Cerebellar cortex (tissue), 1 donor: ENCODE data around the gene DNAH10.
A peak's percentile ranks its signal among the peaks of the same experiment; 100 is the strongest.

Experiments
- DNase-seq: peaks from one replicate; pipeline ENCODE4 v3.0.0-alpha.2; 2015; ENCODE audit warnings: low spot score

Gene DNAH10

DNA sequence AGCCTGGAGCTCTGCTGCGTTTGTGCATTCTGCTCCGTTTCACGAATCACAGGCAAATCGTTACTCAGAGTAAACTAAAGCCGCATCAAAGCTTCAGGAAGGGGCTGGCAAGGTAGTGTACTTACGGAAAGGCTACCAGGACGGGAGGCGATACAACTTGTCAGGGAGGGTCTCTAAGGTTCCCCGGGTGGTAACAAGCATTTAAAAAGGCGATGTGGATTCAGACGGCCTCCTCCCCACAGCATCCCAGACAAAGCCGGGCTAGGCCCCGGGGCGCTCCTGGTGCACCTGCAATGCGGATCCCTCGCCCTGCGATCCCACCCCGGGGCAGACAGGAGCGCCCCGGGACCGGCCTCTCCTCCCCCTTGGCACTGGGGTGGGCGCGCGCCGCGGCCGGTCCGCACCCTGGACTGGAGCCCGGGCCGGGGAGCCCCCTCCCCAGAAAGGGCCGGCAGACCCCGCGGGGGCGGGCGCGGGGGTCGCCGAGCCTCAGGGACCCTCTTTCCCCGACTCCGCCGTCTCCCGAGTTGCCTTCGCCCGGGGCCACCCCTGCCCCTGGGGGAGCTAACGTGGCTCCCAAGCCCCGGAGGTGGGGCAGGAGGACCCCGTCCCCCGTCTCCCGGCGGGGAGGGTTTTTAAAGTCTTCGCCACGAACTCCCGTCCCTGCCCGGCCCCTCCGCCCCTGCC, 209.8 kb downstream of the DNAH10 start:
- DNase-seq = peak; percentile 67

DNA sequence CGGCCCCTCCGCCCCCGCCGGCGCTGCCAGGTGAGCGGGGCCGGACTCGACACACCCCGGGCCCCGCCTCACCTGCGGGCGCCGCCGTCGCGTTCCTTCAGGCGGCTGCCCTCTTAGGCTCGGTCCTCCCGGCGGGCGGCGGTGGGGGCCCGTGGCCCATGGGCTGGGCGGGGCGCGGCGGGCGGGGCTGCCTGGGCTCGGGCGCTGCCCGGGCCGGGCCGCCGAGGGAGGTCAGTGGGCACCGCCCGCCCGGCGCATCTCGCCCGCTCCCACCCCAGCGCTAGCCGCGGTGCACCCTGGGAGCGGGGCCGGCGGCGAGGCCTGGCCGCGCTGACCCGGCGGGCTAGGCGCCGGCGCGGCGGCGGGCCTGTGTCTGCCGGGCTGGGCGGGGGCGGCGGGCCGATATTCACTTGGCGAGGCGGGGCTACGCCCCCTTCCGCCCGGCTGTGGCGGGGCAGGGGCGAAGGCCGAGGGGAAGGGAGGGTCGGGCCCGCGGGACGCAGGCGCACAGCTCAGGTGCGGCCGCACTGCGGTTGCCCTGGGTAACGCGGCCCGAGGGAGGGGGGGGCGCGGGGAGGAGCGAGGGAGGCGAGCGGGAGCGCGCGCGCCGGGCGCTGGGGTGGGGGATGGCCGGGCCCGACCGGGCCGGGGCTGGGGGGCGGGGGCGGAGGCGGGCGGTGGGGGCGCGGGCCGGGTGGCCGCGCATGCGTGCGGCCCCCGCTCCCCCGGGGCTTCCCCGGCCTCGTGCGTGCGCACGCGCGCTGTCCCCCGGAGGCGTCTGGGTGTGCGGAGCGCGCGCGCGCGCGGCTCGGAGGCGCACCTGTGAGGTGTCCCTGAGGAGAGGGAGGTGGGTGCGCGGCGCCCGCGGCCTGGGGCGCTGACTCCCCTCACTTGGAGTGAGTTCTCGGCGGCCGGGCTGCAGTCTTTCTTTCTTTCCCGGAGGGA, 210.6 kb downstream of the DNAH10 start, which contains the start of the genes CCDC92 and ZNF664:
Gene CCDC92 (minus strand): TSS at position 375 of the 945 bp plus-strand sequence. CDS start 28,526 bp downstream, outside the sequence.
Gene ZNF664 (plus strand): TSS at position 759 of the 945 bp plus-strand sequence. CDS start 38,930 bp downstream, outside the sequence.
- peak; percentile 84 for DNase-seq

DNA sequence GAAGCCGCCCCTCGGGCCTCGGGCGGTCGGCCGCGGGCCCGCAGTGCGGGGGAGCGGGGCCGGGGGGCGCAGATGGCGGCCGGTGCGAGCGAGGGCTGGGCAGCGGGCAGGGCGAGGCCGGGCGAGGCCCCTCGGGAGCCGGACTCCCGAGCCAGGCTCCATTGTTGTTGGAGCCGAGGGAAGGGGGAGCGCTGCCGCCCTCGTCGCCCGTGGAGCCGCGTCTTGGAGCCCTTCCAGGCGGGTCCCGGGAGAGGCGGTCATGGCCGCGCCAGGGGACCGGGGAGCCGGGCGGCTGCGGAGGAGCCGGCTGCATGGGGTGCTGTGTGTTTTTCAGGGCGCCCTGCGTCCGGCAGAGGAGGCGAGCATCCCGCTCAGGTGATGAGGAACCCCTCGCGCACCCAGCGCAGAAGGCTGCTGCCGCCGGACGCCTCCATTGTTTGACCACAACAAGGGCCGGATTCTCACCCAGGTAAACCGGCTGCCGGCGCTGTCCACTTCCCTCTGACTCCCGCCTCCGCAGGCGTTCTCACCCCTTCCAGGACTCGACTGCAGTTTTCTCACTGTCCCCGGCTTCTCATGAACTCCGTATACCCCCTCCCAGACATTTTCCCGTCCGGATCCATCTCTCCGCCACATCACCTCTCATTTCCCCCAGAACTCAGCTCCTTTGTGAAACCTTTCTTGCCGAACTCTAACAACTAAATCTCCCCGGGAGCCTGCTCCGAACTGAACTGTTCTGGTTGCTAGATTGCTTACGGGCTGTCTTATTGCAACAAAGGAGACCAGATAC, 211.6 kb downstream of the DNAH10 start:
- peak; percentile 41 for DNase-seq

DNA sequence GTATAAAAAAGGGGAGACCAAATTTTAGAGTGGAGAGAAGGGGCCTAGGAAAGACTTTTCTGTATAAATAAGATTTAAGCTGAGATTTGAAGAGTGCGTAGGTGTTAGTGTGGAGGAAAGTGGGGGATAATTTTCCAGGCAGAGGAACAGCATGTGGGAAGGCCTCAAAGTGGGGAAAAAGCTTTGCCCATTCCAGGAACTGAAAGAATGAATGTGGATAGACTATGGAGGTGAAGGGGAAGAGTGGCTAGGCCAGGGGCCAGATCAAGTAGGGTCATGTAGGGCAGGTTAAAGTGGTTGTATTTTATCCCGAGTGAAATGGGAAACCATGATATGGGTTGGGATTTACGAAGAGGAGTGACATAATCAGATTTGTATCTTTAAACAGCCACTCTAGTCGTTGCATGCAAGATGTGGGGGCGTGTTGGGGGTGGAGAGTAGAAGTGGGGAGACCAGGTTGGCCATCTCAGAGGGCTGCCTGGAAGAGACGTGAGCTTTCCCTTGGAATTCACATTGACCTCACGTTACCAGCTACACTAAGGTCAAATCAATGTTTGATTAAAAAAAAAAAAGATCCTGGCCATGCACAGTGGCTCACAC, 214.2 kb downstream of the DNAH10 start:
- no peak for DNase-seq

DNA sequence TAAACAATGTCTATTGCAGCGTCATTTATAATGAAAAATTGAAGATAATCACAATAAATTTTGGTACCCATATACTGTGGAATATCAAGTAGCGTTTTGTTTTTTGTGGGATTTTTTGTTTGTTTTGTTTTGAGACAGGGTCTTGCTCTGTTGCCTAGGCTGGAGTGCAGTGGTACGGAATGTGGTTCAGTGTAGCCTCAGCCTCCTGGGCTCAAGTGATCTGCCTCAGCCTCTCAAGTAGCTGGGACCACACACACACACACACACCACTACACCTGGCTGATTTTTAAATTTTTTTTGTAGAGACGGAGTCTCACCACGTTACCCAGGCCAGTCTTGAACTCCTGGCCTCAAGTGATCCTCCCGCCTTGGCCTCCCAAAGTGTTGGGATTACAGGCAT, 217.5 kb downstream of the DNAH10 start:
- DNase-seq = no peak

DNA sequence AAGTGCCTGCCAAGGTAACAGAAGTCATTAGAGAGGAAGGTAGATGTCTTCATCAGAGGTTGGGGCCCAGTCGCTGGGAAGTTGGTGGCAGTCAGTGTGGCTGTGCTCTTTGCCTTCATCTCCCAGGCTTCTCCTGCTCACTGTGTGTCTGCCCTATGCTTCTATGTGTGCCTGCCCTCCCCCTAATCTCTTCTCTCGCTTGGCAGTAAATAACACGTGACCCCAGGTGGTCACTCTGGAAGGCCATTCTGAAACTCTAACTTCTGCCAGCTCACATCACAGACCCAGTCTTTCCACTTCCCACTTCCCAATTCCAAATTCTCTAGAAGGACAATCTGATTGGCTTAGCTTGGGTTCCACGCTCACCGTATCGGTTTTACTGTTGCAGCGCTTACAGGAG, 220.2 kb downstream of the DNAH10 start:
- DNase-seq = no peak

DNA sequence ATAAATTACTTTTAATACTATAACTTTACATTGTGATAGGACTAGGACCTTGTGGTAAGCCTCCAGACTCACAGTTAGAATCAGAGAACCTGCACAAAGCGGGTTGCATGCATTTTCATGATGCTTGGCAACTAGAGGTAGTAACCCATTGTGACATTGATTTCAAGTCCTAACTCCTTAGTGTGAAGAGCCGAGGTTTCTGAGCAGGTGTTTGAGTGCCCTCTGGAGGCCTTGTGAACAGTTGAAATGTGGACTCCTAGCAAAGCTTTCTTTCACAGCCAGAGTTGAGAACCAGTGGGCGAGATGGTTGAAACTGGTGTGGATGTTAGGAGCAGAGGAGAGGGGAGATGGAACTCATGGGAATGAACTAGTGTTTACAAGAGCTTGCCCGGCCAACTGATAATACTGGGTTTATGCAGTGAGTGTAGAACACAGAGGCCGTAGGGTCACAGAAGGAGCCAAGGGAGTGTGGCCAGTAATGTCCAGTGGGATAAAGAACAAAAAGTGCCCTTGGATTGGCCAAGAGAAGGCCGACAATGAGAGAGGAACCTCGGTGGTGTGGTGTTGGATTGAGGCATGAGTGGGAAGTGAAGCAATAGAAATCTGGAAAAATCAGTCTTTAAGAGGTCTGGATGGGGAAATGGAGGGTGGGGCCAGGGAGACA, 221.9 kb downstream of the DNAH10 start:
- peak; percentile 82 for DNase-seq

DNA sequence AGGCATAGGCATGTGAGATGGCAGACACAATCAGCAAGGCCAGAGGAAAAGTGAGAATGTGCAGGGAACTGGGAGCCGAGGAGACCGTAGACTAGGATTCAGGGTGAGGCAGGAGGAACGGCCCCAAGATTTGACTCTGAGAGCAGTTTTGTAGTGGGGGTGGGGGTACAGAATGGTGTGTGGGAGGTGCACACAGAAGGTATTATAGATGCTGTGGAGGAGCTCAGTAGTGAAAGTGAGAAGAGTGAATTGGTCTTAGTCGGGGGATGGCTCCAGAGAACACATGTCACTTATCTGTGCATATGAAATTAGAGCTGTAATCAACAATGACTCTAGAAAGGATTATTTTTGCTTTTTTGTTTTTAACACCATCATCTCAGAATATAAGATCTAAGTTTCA, 222.8 kb downstream of the DNAH10 start:
- DNase-seq = no peak
